Testis (tissue), 3 donors: Measurements from ENCODE around the gene L3MBTL3. TPM values are rescaled to one million over a fixed set of nuclear protein-coding genes. Genes with fewer than 3 reads are reported as not detected.
"Not testable (repeated sequence)": the region's sequence is repeated elsewhere in the genome, so short reads cannot be mapped to it uniquely, and the experiment has no call there.

Experiments used
- DNase-seq: peaks from one replicate; pipeline ENCODE4 v3.0.0-alpha.2; 2019
- H3K27ac ChIP-seq, 2 donors: fragments of 200-600 bp; sonication (generic); one replicate each; pipeline ENCODE4 v1.5.1; 2019
- H3K27me3 ChIP-seq: fragments of 200-600 bp; sonication (generic); one replicate; pipeline ENCODE4 v1.5.1; 2019
- H3K36me3 ChIP-seq: fragments of 200-600 bp; sonication (generic); one replicate; pipeline ENCODE4 v1.5.1; 2017; ENCODE audit warnings: low read depth; ENCODE audit errors: missing control alignments
- H3K4me1 ChIP-seq: fragments of 200-600 bp; sonication (generic); one replicate; pipeline ENCODE4 v1.5.1; 2019
- H3K4me3 ChIP-seq, 2 donors: fragments of 200-600 bp; sonication (generic); one replicate each; pipeline ENCODE4 v1.5.1; 2017 to 2019
- H3K9me3 ChIP-seq: fragments of 200-600 bp; sonication (generic); one replicate; pipeline ENCODE4 v1.5.1; 2017
- CTCF ChIP-seq, 3 experiments: fragments of 450-650 bp in 2 of 3; fragments of 200-600 bp in 1 of 3; sonication (generic) in 1 of 3; IDR thresholded peaks; one replicate each; pipeline ENCODE4 v1.5.1; 2016 to 2019; ENCODE audit warnings: antibody characterized with exemption in 3 of 3, mild to moderate bottlenecking in 2 of 3, moderate library complexity in 1 of 3
- POLR2A ChIP-seq: fragments of 450-650 bp; IDR thresholded peaks from one replicate; pipeline ENCODE4 v1.6.1; 2017; ENCODE audit warnings: antibody characterized with exemption, mild to moderate bottlenecking, moderate library complexity
- WGBS, 2 donors: methylation state at CpG; one replicate each; pipeline ENCODE4 v1.1.5; 2018; 5-methylcytosine and 5-hydroxymethylcytosine counted together
- intact Hi-C: fragments of 100-400 bp; cut with DNase I; formaldehyde crosslinking; loops from one replicate; pipeline ENCODE4 v1.15.1; 2023; ENCODE audit warnings: low total_unique reads
- polyA plus RNA-seq: library from polyadenylated mRNA; stranded (reverse); fragments of 350-450 nt; fragmentation: Illumina TruSeq; extraction: RNeasy Lipid Tissue Mini Kit (QIAGEN cat#74804); gene quantifications from one replicate; pipeline ENCODE4 v1.2.3, GENCODE V29; 2014; ENCODE audit warnings: low read depth, low replicate concordance; ENCODE audit not compliant: insufficient read depth
- total RNA-seq, 2 donors: library from RNA; depleted of rRNA; stranded (reverse); fragments of >200 nt; gene quantifications; one replicate each; pipeline ENCODE4 v1.2.3, GENCODE V29; 2016

L3MBTL3 gene
- total and polyA plus RNA-seq, 3 donors from 2014 or later, result 11.0 to 32.3 (median 25.0) TPM

GRCh38 chr6:130116273-130116672 lies 97.9 kb downstream of the L3MBTL3 start:
- TF ChIP-seq CTCF (IDR thresholded peaks at IDR 0.05) (no peak), POLR2A (no peak)

GRCh38 chr6:130117187-130117701 lies 98.9 kb downstream of the L3MBTL3 start:
- H3K4me1 ChIP-seq, H3K27me3 ChIP-seq, H3K27ac ChIP-seq, DNase-seq, H3K9me3 ChIP-seq, H3K36me3 ChIP-seq, H3K4me3 ChIP-seq, intact Hi-C loops: not testable (repeated sequence)
- WGBS, 2 donors, result 90 to 97% methylated on average over 3 of the region's 4 CpGs

More at GRCh38 chr6:130116273-130116672, 97.9 kb downstream of the L3MBTL3 start:
- Histone ChIP-seq H3K27ac (no peak overlapping the region), H3K36me3 (no peaks in the 10 kb centered on the region), H3K4me1 (no peaks in the 10 kb centered on the region), H3K4me3 (no peak overlapping the region), H3K27me3 (no peaks in the 10 kb centered on the region), H3K9me3 (no peaks in the 10 kb centered on the region)
- 89 to 91% methylated on average over 4 of the region's 4 CpGs for WGBS, 2 donors
- DNase-seq, result no peak
- intact Hi-C loops, result no loop called here

- DNase-seq, result no peak
- no peaks in the 10 kb centered on the region for H3K9me3 ChIP-seq
- H3K4me3 ChIP-seq, result no peak overlapping the region
- intact Hi-C loops, result no loop called here
- H3K27ac ChIP-seq, result no peak overlapping the region
- no peaks in the 10 kb centered on the region for H3K36me3 ChIP-seq
- no peaks in the 10 kb centered on the region for H3K27me3 ChIP-seq
- no peak for TF ChIP-seq CTCF (IDR thresholded peaks at IDR 0.05)
- no peak for TF ChIP-seq POLR2A
- no peaks in the 10 kb centered on the region for H3K4me1 ChIP-seq
- WGBS, 2 donors, result 85 to 88% methylated on average over 6 of the region's 6 CpGs
Measured at GRCh38 chr6:130118236-130118635, 99.9 kb downstream of the L3MBTL3 start.

- H3K36me3 ChIP-seq, result no peaks in the 10 kb centered on the region
- WGBS, 2 donors, result 83 to 91% methylated on average over 1 of the region's 1 CpG
- intact Hi-C loops, result no loop called here
Measured at GRCh38 chr6:130119211-130119610, 100.8 kb downstream of the L3MBTL3 start.

GRCh38 chr6:130120731-130121130 lies 102.3 kb downstream of the L3MBTL3 start:
- no peak overlapping the region for H3K4me3 ChIP-seq
- H3K27me3 ChIP-seq, result no peaks in the 10 kb centered on the region
- peaks cover 3% of the 10 kb centered on the region for H3K4me1 ChIP-seq
- no peaks in the 10 kb centered on the region for H3K9me3 ChIP-seq
- DNase-seq, result no peak
- H3K36me3 ChIP-seq, result no peaks in the 10 kb centered on the region
- intact Hi-C loops, result no loop called here
- H3K27ac ChIP-seq, result no peak overlapping the region
- TF ChIP-seq CTCF (IDR thresholded peaks at IDR 0.05), result no peak
- TF ChIP-seq POLR2A, result no peak

More at GRCh38 chr6:130119211-130119610, 100.8 kb downstream of the L3MBTL3 start:
- H3K4me3 ChIP-seq, result no peak overlapping the region
- no peak for DNase-seq
- H3K27ac ChIP-seq, result no peak overlapping the region
- H3K27me3 ChIP-seq, result no peaks in the 10 kb centered on the region
- H3K9me3 ChIP-seq, result no peaks in the 10 kb centered on the region
- TF ChIP-seq CTCF (IDR thresholded peaks at IDR 0.05) (no peak), POLR2A (no peak)
- no peaks in the 10 kb centered on the region for H3K4me1 ChIP-seq
